Endothelial cell of umbilical vein (primary cell): ENCODE data around the gene HENMT1. TPM values are rescaled to one million over a fixed set of nuclear protein-coding genes. Genes with fewer than 3 reads are reported as not detected.

Source experiments
- polyA plus RNA-seq, 4 experiments: library from polyadenylated mRNA; depleted of rRNA in 3 of 4; stranded (reverse) in 3 of 4; unstranded in 1 of 4; fragments of >200 nt; gene quantifications; 2 replicates each; pipeline versions ENCODE4 v1.2.1 to v1.2.3, GENCODE V29; 2011 to 2012; ENCODE audit warnings: missing spikeins in 1 of 4
- total RNA-seq: library from RNA; stranded (reverse); gene quantifications from 2 replicates; pipeline ENCODE4 v1.2.3, GENCODE V29; 2021

The HENMT1 gene
- total and polyA plus RNA-seq, 2 donors (not counting 3 experiments of a cell fraction or from before 2014, with no cell fraction given): 4.4 to 4.5 TPM

Other genes starting within 250 kb of the HENMT1 start
- not detected in 2 replicates for gene NBPF6, start 210.8 kb downstream of the HENMT1 start, total RNA-seq
- gene NBPF6, start 210.8 kb downstream of the HENMT1 start, polyA plus RNA-seq: not detected in 2 replicates
- 7.2 and 8.7 TPM in 2 replicates for gene EEIG2, start 101.0 kb downstream of the HENMT1 start, total RNA-seq
- gene EEIG2, start 101.0 kb downstream of the HENMT1 start, polyA plus RNA-seq: 2.0 and 2.5 TPM in 2 replicates
- gene PRPF38B, start 31.2 kb upstream of the HENMT1 start, total RNA-seq: 40.5 and 46.6 TPM in 2 replicates
- gene PRPF38B, start 31.2 kb upstream of the HENMT1 start, polyA plus RNA-seq: 15.2 and 19.3 TPM in 2 replicates
- not detected in 2 replicates for gene FNDC7, start 51.8 kb upstream of the HENMT1 start, total RNA-seq
- gene FNDC7, start 51.8 kb upstream of the HENMT1 start, polyA plus RNA-seq: not detected in 2 replicates
- gene STXBP3, start 85.6 kb upstream of the HENMT1 start, total RNA-seq: 37.2 and 44.1 TPM in 2 replicates
- 4.8 and 9.4 TPM in 2 replicates for gene STXBP3, start 85.6 kb upstream of the HENMT1 start, polyA plus RNA-seq
- gene AKNAD1, start 196.0 kb upstream of the HENMT1 start, total RNA-seq: not detected in 2 replicates
- gene AKNAD1, start 196.0 kb upstream of the HENMT1 start, polyA plus RNA-seq: not detected in 2 replicates
- 17.1 and 19.8 TPM in 2 replicates for gene GPSM2, start 215.9 kb upstream of the HENMT1 start, total RNA-seq
- 5.8 and 6.0 TPM in 2 replicates for gene GPSM2, start 215.9 kb upstream of the HENMT1 start, polyA plus RNA-seq